HEK293 (cell line): ENCODE results near the gene DICER1.

Experiments
- CTCF ChIA-PET: fragments of 350-600 bp; formaldehyde crosslinking; extraction: SDS; loops from one replicate; lab custom pipeline; 2021; ENCODE audit warnings: antibody characterized with exemption; lab: Yijun Ruan, JAX
- POLR2A ChIA-PET: fragments of 300-600 bp; formaldehyde crosslinking; extraction: SDS; loops from one replicate; lab custom pipeline; 2020; ENCODE audit warnings: antibody characterized with exemption, inconsistent platforms; lab: Yijun Ruan, JAX
- H3K27ac ChIP-seq: fragments of 200-500 bp; sonication (Bioruptor generic); 2 replicates; pipeline ENCODE4 v1.5.1; 2014; ENCODE audit warnings: low read depth, low read length, control low read depth, inconsistent platforms; ENCODE audit errors: extremely low read depth
- H3K36me3 ChIP-seq, 2 experiments: fragments of 200-500 bp in 1 of 2; sonication (Bioruptor generic) in 1 of 2; 1 replicate in 1 of 2; 2 replicates in 1 of 2; pipeline ENCODE4 v1.5.1; 2014 to 2017; ENCODE audit warnings: inconsistent platforms in 2 of 2, low read length in 2 of 2; ENCODE audit not compliant: control insufficient read depth in 2 of 2, insufficient read depth in 1 of 2
- H3K4me1 ChIP-seq: fragments of 200-500 bp; sonication (Bioruptor generic); 2 replicates; pipeline ENCODE4 v1.5.1; 2014; ENCODE audit warnings: mild to moderate bottlenecking, low read length, inconsistent platforms; ENCODE audit not compliant: control insufficient read depth, insufficient read depth
- H3K4me3 ChIP-seq: 2 replicates; pipeline ENCODE4 v1.5.1; 2011; ENCODE audit warnings: low read depth, mild to moderate bottlenecking, control low read depth, low read length, moderate library complexity
- H3K9me3 ChIP-seq: fragments of 200-500 bp; sonication (Bioruptor generic); 2 replicates; pipeline ENCODE4 v1.5.1; 2014; ENCODE audit warnings: low read depth, low read length, inconsistent platforms; ENCODE audit not compliant: control insufficient read depth, insufficient read depth
- GLI2 ChIP-seq: fragments of 450-650 bp; formaldehyde crosslinking; IDR thresholded peaks from 2 replicates; pipeline ENCODE4; 2017; ENCODE audit warnings: missing biosample characterization, missing genetic modification characterization, low read depth, borderline replicate concordance
- GLIS1 ChIP-seq: fragments of 450-650 bp; formaldehyde crosslinking; IDR thresholded peaks from 2 replicates; pipeline ENCODE4 v1.5.1; 2016; ENCODE audit warnings: missing biosample characterization, missing genetic modification characterization
- HOXA7 ChIP-seq: sonication (generic); formaldehyde crosslinking; IDR thresholded peaks from 2 replicates; pipeline ENCODE4 v1.8.1; 2022; ENCODE audit warnings: missing genetic modification reagents, borderline replicate concordance
- RBAK ChIP-seq: fragments of 450-650 bp; formaldehyde crosslinking; IDR thresholded peaks from 2 replicates; pipeline ENCODE4 v1.5.1; 2016; ENCODE audit warnings: missing biosample characterization, missing genetic modification characterization
- SALL2 ChIP-seq: fragments of 450-650 bp; formaldehyde crosslinking; IDR thresholded peaks from 2 replicates; pipeline ENCODE4 v1.5.0; 2017; ENCODE audit warnings: missing biosample characterization, mild to moderate bottlenecking, missing genetic modification characterization, borderline replicate concordance
- SP2 ChIP-seq: fragments of 450-650 bp; formaldehyde crosslinking; IDR thresholded peaks from 2 replicates; pipeline ENCODE4 v1.5.1; 2016; ENCODE audit warnings: missing biosample characterization, missing genetic modification characterization
- ZBTB21 ChIP-seq: fragments of 450-650 bp; formaldehyde crosslinking; IDR thresholded peaks from 2 replicates; pipeline ENCODE4 v1.5.1; 2017; ENCODE audit warnings: missing biosample characterization, missing genetic modification characterization
- ZNF140 ChIP-seq: fragments of 450-650 bp; formaldehyde crosslinking; IDR thresholded peaks from 2 replicates; pipeline ENCODE4 v1.5.1; 2016; ENCODE audit warnings: missing biosample characterization, missing genetic modification characterization
- ZNF157 ChIP-seq: fragments of 450-650 bp; formaldehyde crosslinking; IDR thresholded peaks from 2 replicates; pipeline ENCODE4 v1.5.1; 2016; ENCODE audit warnings: missing biosample characterization, missing genetic modification characterization
- ZNF175 ChIP-seq: fragments of 450-650 bp; formaldehyde crosslinking; IDR thresholded peaks from 2 replicates; pipeline ENCODE4 v1.5.1; 2016; ENCODE audit warnings: missing biosample characterization, missing genetic modification characterization
- ZNF211 ChIP-seq: fragments of 450-650 bp; formaldehyde crosslinking; IDR thresholded peaks from 2 replicates; pipeline ENCODE4 v1.5.1; 2016; ENCODE audit warnings: low read depth, missing biosample characterization, missing genetic modification characterization
- ZNF248 ChIP-seq: fragments of 450-650 bp; formaldehyde crosslinking; IDR thresholded peaks from 2 replicates; pipeline ENCODE4 v1.5.1; 2017; ENCODE audit warnings: missing biosample characterization, missing genetic modification characterization
- ZNF274 ChIP-seq, 2 experiments: fragments of 200-500 bp in 1 of 2; fragments of 450-650 bp in 1 of 2; sonication (Bioruptor generic) in 1 of 2; formaldehyde crosslinking in 1 of 2; IDR thresholded peaks; 2 replicates each; pipeline versions ENCODE4 v1.5.1 to v1.6.1; 2014 to 2016; ENCODE audit warnings: borderline replicate concordance in 1 of 2, inconsistent platforms in 1 of 2, low read length in 1 of 2, missing biosample characterization in 1 of 2, missing genetic modification characterization in 1 of 2
- ZNF544 ChIP-seq: fragments of 450-650 bp; formaldehyde crosslinking; IDR thresholded peaks from 2 replicates; pipeline ENCODE4 v1.5.0; 2017; ENCODE audit warnings: missing biosample characterization, missing genetic modification characterization
- ZNF600 ChIP-seq: fragments of 450-650 bp; formaldehyde crosslinking; IDR thresholded peaks from 2 replicates; pipeline ENCODE4 v1.5.1; 2016; ENCODE audit warnings: missing biosample characterization, missing genetic modification characterization
- ZNF654 ChIP-seq: fragments of 450-650 bp; formaldehyde crosslinking; IDR thresholded peaks from 2 replicates; pipeline ENCODE4 v1.5.1; 2016; ENCODE audit warnings: low read depth, missing biosample characterization, missing genetic modification characterization
- ZNF701 ChIP-seq: fragments of 450-650 bp; formaldehyde crosslinking; IDR thresholded peaks from 2 replicates; pipeline ENCODE4 v1.5.1; 2016; ENCODE audit warnings: missing biosample characterization, missing genetic modification characterization
- ZNF76 ChIP-seq: fragments of 450-650 bp; formaldehyde crosslinking; IDR thresholded peaks from 2 replicates; pipeline ENCODE4; 2016; ENCODE audit warnings: low read depth, missing biosample characterization, missing genetic modification characterization, borderline replicate concordance
- ZNF776 ChIP-seq: fragments of 450-650 bp; formaldehyde crosslinking; IDR thresholded peaks from 2 replicates; pipeline ENCODE4 v1.5.0; 2017; ENCODE audit warnings: missing biosample characterization, missing genetic modification characterization, borderline replicate concordance
- ZNF843 ChIP-seq: fragments of 450-650 bp; formaldehyde crosslinking; IDR thresholded peaks from 2 replicates; pipeline ENCODE4 v1.5.1; 2016; ENCODE audit warnings: missing biosample characterization, missing genetic modification characterization
- TF ChIP-seq, protein P1 (sequence below): fragments of 450-650 bp; formaldehyde crosslinking; IDR thresholded peaks from 2 replicates; pipeline ENCODE4 v1.5.1; 2016; ENCODE audit warnings: missing biosample characterization, missing genetic modification characterization
- TF ChIP-seq, protein P2 (sequence below): fragments of 450-650 bp; formaldehyde crosslinking; IDR thresholded peaks from 2 replicates; pipeline ENCODE4 v1.5.1; 2017; ENCODE audit warnings: missing biosample characterization, missing genetic modification characterization
- TF ChIP-seq, protein P3 (sequence below): fragments of 450-650 bp; formaldehyde crosslinking; IDR thresholded peaks from 2 replicates; pipeline ENCODE4; 2016; ENCODE audit warnings: missing biosample characterization, missing genetic modification characterization
- TF ChIP-seq, protein P4 (sequence below): sonication (generic); formaldehyde crosslinking; IDR thresholded peaks from 2 replicates; pipeline ENCODE4 v1.8.1; 2022; ENCODE audit warnings: mild to moderate bottlenecking, moderate library complexity, missing genetic modification reagents
- TF ChIP-seq, protein P5 (sequence below): fragments of 450-650 bp; formaldehyde crosslinking; IDR thresholded peaks from 2 replicates; pipeline ENCODE4 v1.5.1; 2016; ENCODE audit warnings: missing biosample characterization, missing genetic modification characterization

The DICER1 gene

DNA sequence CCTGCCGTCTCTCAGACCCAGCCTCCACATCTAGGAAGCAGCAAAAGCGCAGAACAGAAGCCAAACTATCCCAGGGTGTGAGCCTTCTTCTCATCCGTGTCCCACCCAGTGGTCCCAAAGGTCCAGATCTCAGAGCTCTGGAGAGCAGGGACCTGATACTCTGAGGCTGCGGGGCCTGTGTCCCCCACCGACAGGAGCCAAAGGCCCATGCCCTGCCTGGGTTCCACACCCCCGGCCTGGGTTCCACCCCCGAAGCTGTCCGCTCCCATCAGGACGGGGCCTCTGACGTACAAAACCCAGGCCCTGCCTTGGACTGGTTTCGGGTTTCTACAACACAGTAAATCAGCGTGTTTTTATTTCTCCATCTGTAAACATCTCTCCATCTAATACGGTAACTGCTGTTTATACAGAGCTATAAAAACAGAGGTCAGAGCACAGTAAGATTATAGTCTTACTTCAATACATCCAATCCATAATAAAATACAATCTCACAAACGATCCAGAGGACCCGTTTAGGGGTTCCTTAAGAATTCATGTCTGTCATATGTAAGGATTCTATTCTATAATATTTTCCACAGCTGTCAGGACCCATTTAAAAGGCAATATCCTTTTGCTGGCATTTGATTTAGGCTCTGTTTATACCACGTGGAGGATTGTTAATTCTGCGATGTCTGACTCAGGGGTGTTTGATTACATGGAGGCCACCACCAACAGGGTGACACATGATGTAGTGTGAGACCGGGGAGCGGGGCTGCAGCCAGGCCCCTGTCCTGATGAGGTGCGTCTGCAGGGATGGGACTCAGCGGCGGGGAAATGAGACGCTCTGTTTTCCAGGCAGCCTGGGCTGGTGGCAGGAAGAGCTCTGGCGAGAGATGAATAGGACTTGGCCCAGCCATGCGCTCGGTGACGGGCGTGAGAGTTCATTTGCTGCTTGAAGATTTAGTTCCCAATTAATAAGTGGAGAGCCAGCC, 110.3 kb downstream of the DICER1 start (continued):
- TF ChIP-seq, protein P1, sequence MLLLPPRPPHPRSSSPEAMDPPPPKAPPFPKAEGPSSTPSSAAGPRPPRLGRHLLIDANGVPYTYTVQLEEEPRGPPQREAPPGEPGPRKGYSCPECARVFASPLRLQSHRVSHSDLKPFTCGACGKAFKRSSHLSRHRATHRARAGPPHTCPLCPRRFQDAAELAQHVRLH (tag by site-specific recombination) = peak; percentile 40; the same call in 1 of the 2 replicates
- no peak for TF ChIP-seq ZNF274 (IDR thresholded peaks at IDR 0.05; ENCODE audit: low read length)
- TF ChIP-seq ZNF274 (tag by site-specific recombination; IDR thresholded peaks at IDR 0.05; ENCODE audit: borderline replicate concordance) = no peak
- TF ChIP-seq ZBTB21 (tag by site-specific recombination) = peak; percentile 38; the same call in 1 of the 2 replicates
- 0 out of 2 replicates have a peak, but pooled peaks have one; percentile 13 for TF ChIP-seq ZNF76 (tag by site-specific recombination)
- TF ChIP-seq GLI2 = 0 out of 2 replicates have a peak, but pooled peaks have one; percentile 23
- TF ChIP-seq, protein P2, sequence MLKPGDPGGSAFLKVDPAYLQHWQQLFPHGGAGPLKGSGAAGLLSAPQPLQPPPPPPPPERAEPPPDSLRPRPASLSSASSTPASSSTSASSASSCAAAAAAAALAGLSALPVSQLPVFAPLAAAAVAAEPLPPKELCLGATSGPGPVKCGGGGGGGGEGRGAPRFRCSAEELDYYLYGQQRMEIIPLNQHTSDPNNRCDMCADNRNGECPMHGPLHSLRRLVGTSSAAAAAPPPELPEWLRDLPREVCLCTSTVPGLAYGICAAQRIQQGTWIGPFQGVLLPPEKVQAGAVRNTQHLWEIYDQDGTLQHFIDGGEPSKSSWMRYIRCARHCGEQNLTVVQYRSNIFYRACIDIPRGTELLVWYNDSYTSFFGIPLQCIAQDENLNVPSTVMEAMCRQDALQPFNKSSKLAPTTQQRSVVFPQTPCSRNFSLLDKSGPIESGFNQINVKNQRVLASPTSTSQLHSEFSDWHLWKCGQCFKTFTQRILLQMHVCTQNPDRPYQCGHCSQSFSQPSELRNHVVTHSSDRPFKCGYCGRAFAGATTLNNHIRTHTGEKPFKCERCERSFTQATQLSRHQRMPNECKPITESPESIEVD (tag by site-specific recombination) = peak; percentile 79
- peak; percentile 88 for TF ChIP-seq ZNF843 (tag by site-specific recombination)
- TF ChIP-seq, all 188 proteins: peak for 36

DNA sequence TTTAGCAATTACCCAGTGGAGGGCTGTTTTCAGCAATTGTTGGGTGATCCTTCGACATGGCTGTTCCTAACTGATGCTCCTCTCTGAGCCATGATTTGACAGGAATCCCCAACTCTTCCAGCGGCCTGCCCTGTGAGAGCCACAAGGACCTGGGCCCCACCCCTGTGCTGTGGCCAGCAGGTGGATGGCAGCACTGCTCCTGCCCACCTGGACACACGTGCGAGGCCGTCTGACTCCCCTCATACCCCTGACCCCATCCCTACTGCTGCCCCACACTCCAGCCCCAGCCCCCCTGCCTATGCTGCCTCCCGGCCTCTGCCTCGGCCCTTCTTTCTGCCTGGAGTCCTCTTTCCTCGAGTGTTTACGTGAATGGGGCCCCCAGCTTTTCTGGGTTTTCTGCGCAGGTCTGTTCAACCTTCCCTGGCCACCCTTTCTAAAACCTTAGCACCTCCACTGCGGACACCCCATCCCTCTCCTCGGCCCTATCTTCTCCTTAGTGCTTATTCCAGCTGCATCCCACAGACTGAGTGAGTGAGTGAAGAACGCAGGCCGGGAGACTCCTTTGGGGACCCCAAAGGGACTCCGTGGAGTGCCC, 111.4 kb downstream of the DICER1 start:
- Histone ChIP-seq H3K36me3 (no peaks in the 10 kb centered on the region), H3K4me1 (peaks cover 7% of the 10 kb centered on the region), H3K9me3 (no peaks in the 10 kb centered on the region), H3K4me3 (no peak overlapping the region), H3K27ac (no peak overlapping the region)
- ChIA-PET POLR2A (no interaction called here), CTCF (no interaction called here)
- TF ChIP-seq ZNF175 (tag by site-specific recombination) (no peak), ZNF654 (tag by site-specific recombination) (no peak), ZNF157 (tag by site-specific recombination) (no peak), ZNF600 (tag by site-specific recombination) (no peak), ZNF776 (tag by site-specific recombination) (no peak), SP2 (no peak)
- TF ChIP-seq, protein P3, sequence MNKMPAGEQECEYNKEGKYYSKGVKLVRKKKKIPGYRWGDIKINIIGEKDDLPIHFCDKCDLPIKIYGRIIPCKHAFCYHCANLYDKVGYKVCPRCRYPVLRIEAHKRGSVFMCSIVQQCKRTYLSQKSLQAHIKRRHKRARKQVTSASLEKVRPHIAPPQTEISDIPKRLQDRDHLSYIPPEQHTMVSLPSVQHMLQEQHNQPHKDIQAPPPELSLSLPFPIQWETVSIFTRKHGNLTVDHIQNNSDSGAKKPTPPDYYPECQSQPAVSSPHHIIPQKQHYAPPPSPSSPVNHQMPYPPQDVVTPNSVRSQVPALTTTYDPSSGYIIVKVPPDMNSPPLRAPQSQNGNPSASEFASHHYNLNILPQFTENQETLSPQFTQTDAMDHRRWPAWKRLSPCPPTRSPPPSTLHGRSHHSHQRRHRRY (tag by site-specific recombination) = no peak

DNA sequence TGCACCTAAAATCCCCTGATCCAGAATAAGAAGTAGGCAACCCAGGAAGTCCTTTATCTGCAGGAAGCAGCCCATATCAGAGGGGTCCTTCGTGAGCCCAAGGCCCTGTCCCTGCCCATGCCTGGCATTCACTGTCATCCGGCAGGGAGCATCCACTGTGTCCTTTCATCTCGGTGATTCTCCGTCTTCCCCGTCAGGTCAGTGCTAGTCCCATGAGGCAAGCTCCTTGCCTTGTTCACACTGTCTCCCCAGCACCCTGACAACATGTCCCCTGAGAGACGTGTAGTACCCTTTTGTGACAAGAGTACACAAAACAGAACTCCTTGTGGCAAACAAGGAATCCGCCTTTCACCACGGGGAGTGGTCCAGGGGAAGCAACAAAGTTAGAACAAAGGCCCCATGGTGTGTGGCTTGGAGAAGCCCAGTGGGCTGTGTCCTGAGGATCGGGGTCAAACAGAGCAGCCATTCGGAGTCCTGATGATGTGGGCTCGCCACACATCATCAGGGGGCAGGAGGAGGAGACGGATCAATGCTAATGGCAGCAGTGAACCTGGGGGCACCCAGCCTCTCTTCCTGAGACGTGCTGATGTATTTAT, 112.1 kb downstream of the DICER1 start:
- CTCF ChIA-PET = no interaction called here
- Histone ChIP-seq H3K4me1 (peaks cover 7% of the 10 kb centered on the region), H3K9me3 (no peaks in the 10 kb centered on the region), H3K4me3 (no peak overlapping the region), H3K36me3 (no peaks in the 10 kb centered on the region), H3K27ac (no peak overlapping the region)
- POLR2A ChIA-PET = no interaction called here
- TF ChIP-seq, protein P4, sequence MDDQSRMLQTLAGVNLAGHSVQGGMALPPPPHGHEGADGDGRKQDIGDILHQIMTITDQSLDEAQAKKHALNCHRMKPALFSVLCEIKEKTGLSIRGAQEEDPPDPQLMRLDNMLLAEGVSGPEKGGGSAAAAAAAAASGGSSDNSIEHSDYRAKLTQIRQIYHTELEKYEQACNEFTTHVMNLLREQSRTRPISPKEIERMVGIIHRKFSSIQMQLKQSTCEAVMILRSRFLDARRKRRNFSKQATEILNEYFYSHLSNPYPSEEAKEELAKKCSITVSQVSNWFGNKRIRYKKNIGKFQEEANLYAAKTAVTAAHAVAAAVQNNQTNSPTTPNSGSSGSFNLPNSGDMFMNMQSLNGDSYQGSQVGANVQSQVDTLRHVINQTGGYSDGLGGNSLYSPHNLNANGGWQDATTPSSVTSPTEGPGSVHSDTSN (CRISPR knock-in tag) = no peak
- TF ChIP-seq SALL2 (tag by site-specific recombination) = no peak
- TF ChIP-seq, protein P5, sequence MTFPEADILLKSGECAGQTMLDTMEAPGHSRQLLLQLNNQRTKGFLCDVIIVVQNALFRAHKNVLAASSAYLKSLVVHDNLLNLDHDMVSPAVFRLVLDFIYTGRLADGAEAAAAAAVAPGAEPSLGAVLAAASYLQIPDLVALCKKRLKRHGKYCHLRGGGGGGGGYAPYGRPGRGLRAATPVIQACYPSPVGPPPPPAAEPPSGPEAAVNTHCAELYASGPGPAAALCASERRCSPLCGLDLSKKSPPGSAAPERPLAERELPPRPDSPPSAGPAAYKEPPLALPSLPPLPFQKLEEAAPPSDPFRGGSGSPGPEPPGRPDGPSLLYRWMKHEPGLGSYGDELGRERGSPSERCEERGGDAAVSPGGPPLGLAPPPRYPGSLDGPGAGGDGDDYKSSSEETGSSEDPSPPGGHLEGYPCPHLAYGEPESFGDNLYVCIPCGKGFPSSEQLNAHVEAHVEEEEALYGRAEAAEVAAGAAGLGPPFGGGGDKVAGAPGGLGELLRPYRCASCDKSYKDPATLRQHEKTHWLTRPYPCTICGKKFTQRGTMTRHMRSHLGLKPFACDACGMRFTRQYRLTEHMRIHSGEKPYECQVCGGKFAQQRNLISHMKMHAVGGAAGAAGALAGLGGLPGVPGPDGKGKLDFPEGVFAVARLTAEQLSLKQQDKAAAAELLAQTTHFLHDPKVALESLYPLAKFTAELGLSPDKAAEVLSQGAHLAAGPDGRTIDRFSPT (tag by site-specific recombination) = no peak
- no peak for TF ChIP-seq ZNF211 (tag by site-specific recombination)
- no peak for TF ChIP-seq RBAK (tag by site-specific recombination)
- TF ChIP-seq ZNF157 (tag by site-specific recombination) = no peak
- no peak for TF ChIP-seq HOXA7 (CRISPR knock-in tag)
- TF ChIP-seq ZNF140 (tag by site-specific recombination) = no peak
- TF ChIP-seq ZNF248 (tag by site-specific recombination) = no peak
- TF ChIP-seq GLIS1 (tag by site-specific recombination) = no peak
- no peak for TF ChIP-seq ZNF544 (tag by site-specific recombination)
- no peak for TF ChIP-seq ZNF701
